Kidney capillary endothelial cell (primary cell): ENCODE measurements around the gene CACNB2.

Experiments
- DNase-seq: peaks from one replicate; pipeline ENCODE4 v3.0.0-alpha.2; 2018; ENCODE audit warnings: low spot score

CACNB2 gene

GRCh38 chr10:18293536-18294510, 153.6 kb downstream of the CACNB2 start:
- DNase-seq, result no peak

- no peak for DNase-seq
Measured at GRCh38 chr10:18294633-18295032, 154.4 kb downstream of the CACNB2 start.

- no peak for DNase-seq
Measured at GRCh38 chr10:18297659-18298058, 157.4 kb downstream of the CACNB2 start.

- no peak for DNase-seq
Measured at GRCh38 chr10:18298256-18298655, 158.0 kb downstream of the CACNB2 start.

- no peak for DNase-seq
Measured at GRCh38 chr10:18303851-18304801, 163.9 kb downstream of the CACNB2 start.

GRCh38 chr10:18306031-18306430, 165.8 kb downstream of the CACNB2 start:
- DNase-seq, result no peak

GRCh38 chr10:18308600-18308999, 168.4 kb downstream of the CACNB2 start:
- no peak for DNase-seq

- DNase-seq, result no peak
Measured at GRCh38 chr10:18310761-18311160, 170.5 kb downstream of the CACNB2 start.

GRCh38 chr10:18312374-18313139, 172.3 kb downstream of the CACNB2 start:
- DNase-seq, result peak; percentile 44

GRCh38 chr10:18313140-18313530, 172.9 kb downstream of the CACNB2 start:
- no peak for DNase-seq

GRCh38 chr10:18313626-18314025, 173.4 kb downstream of the CACNB2 start:
- no peak for DNase-seq

- DNase-seq, result no peak
Measured at GRCh38 chr10:18319628-18320027, 179.4 kb downstream of the CACNB2 start.

GRCh38 chr10:18321371-18321770, 181.1 kb downstream of the CACNB2 start:
- no peak for DNase-seq

- no peak for DNase-seq
Measured at GRCh38 chr10:18323916-18324315, 183.7 kb downstream of the CACNB2 start.

GRCh38 chr10:18325410-18325809, 185.2 kb downstream of the CACNB2 start:
- DNase-seq, result no peak

GRCh38 chr10:18325889-18326531, 185.8 kb downstream of the CACNB2 start:
- no peak for DNase-seq

GRCh38 chr10:18328941-18329340, 188.7 kb downstream of the CACNB2 start:
- no peak for DNase-seq

- no peak for DNase-seq
Measured at GRCh38 chr10:18332048-18332447, 191.8 kb downstream of the CACNB2 start.

- no peak for DNase-seq
Measured at GRCh38 chr10:18332484-18332883, 192.3 kb downstream of the CACNB2 start.

GRCh38 chr10:18333621-18334020, 193.4 kb downstream of the CACNB2 start:
- DNase-seq, result no peak

GRCh38 chr10:18334116-18334867, 194.1 kb downstream of the CACNB2 start:
- no peak for DNase-seq
